Immature natural killer cell (primary cell): ENCODE results near the gene CCDC50. TPM values are rescaled to one million over a fixed set of nuclear protein-coding genes. Genes with fewer than 3 reads are reported as not detected.

Experiments used
- DNase-seq, 3 donors: peaks; one replicate each; pipeline ENCODE4 v3.0.0; 2022; ENCODE audit warnings: mixed read lengths in 1 of 3
- H3K27ac Mint-ChIP-seq, 6 donors: one replicate each; pipeline ENCODE4 v1.8.0; 2020; ENCODE audit warnings: mixed read lengths in 6 of 6, mild to moderate bottlenecking in 5 of 6, inconsistent platforms in 4 of 6, moderate library complexity in 3 of 6
- H3K27me3 Mint-ChIP-seq, 3 donors: one replicate each; pipeline ENCODE4 v1.8.0; 2020 to 2021; ENCODE audit warnings: low read depth in 3 of 3, mild to moderate bottlenecking in 3 of 3, mixed read lengths in 3 of 3, moderate library complexity in 3 of 3, inconsistent platforms in 1 of 3
- H3K36me3 Mint-ChIP-seq, 3 donors: one replicate each; pipeline ENCODE4 v1.8.0; 2020; ENCODE audit warnings: mixed read lengths in 3 of 3, inconsistent platforms in 2 of 3, mild to moderate bottlenecking in 2 of 3
- H3K4me1 Mint-ChIP-seq, 2 donors: one replicate each; pipeline ENCODE4 v1.8.0; 2020; ENCODE audit warnings: inconsistent platforms in 2 of 2, mild to moderate bottlenecking in 2 of 2, mixed read lengths in 2 of 2, moderate library complexity in 1 of 2
- H3K4me3 Mint-ChIP-seq, 5 donors: one replicate each; pipeline ENCODE4 v1.8.0; 2020; ENCODE audit warnings: mild to moderate bottlenecking in 5 of 5, mixed read lengths in 5 of 5, inconsistent platforms in 3 of 5, moderate library complexity in 3 of 5
- H3K9me3 Mint-ChIP-seq, 6 donors: one replicate each; pipeline ENCODE4 v1.8.0; 2020; ENCODE audit warnings: mild to moderate bottlenecking in 6 of 6, mixed read lengths in 6 of 6, inconsistent platforms in 4 of 6, moderate library complexity in 3 of 6
- polyA plus RNA-seq, 3 donors: library from polyadenylated mRNA; unstranded; fragments of 300-500 nt; fragmentation: Illumina TruSeq; gene quantifications; one replicate each; pipeline ENCODE4 v1.2.3, GENCODE V29; 2021

Gene CCDC50
- polyA plus RNA-seq, 3 donors from 2014 or later = 11.1 to 19.8 (median 15.9) TPM

DNA sequence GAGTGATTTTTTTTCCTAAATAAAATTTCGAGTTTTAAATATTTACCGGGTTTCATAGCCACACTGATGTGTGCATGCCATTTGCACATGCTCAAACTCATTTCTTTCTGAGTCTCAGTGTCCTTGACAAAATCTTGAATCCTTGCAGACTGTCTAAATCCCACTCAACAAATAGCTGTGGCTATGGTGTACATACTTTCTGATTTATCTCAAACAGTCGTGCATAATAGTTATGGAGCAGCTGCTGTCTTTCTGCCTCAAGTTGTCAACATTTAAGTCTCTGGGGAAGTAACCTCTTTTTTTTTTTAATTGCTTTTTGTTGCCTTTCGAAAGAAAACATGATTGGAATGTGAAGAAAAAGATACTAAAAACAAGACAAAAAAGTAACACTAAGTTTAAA, 53.9 kb downstream of the CCDC50 start:
- no peak for DNase-seq
- no peak overlapping the region for H3K4me3 Mint-ChIP-seq
- no peak overlapping the region for H3K27ac Mint-ChIP-seq
- H3K27me3 Mint-ChIP-seq = no peaks in the 10 kb centered on the region
- H3K36me3 Mint-ChIP-seq = peaks cover 19 to 36% (median 30%) of the 10 kb centered on the region in 3 donors
- peaks cover 2 to 8% of the 10 kb centered on the region in 2 donors for H3K4me1 Mint-ChIP-seq
- H3K9me3 Mint-ChIP-seq = no peaks in the 10 kb centered on the region

DNA sequence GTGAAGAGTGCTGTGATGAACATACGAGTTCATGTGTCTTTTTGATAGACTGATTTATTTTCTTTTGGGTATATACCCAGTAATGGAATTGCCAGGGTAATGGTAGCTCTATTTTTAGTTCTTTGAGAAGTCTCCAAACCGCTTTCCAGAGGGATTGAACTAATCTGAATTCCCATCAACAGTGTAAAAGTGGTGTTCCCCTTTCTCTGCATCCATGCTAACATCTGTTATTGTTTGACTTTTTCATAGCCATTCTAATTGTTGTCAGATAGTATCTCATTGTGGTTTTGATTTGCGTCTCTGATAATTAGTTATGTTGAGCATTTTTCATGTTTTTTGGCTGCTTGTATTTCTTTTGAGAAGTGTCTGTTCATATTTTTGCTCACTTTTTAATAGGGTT, 55.9 kb downstream of the CCDC50 start:
- Mint-ChIP-seq H3K27me3 (no peaks in the 10 kb centered on the region), H3K4me1 (no peaks in the 10 kb centered on the region), H3K27ac (no peak overlapping the region), H3K36me3 (peaks cover 20 to 49% (median 40%) of the 10 kb centered on the region in 3 donors), H3K4me3 (no peak overlapping the region), H3K9me3 (no peaks in the 10 kb centered on the region)
- DNase-seq = no peak

DNA sequence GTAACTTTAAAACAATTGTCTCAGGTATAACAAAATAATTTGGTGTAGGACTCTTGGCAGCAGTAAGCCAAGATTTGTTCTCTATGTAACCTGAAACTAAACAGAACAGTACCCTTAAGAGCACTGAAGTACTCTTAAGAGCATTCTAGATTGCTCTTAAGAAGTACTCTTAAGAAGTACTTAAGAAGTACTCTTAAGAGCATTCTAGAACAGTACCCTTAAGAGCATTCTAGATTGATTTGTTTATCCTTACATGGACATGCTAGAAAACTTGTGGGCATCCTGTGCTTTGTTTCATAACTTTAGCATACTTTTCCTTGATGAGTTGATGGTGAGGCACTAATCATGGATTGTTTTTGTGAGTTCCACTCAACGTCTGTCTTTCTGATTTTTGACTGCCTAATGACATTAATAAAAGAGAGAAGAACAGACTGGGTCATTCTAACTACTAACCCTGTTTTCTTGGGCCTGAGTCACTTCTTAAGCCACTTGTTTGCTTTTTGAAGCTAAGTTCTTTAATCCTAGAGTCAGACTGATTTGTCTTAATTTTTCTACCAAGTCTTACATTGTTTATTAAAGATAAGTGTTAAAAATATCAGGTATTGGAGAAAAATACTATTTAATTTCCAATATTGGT, 58.4 kb downstream of the CCDC50 start:
- Mint-ChIP-seq H3K36me3 (peaks cover 25 to 46% (median 38%) of the 10 kb centered on the region in 3 donors), H3K4me1 (no peaks in the 10 kb centered on the region), H3K9me3 (no peaks in the 10 kb centered on the region), H3K27me3 (no peaks in the 10 kb centered on the region), H3K27ac (no peak overlapping the region), H3K4me3 (no peak overlapping the region)
- DNase-seq = no peak

DNA sequence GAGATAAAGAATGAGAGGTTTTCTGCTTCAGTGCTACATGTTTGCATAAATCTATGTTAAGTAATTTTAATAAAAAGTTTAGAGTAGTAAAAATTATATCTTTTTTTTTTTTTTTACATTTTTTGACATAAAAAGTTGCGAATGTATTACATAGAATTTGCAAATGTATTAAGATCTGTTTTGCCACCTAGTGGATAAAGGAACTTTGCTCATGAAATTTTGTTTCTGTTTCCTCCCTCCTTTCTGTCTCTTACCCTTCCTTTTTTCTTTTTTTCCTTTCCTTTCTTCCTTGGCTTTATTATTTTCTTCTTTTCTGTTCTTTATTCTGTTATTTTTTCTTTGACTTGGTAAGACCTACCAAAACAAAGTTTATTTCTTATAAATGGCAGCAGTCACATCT, 59.6 kb downstream of the CCDC50 start:
- H3K4me3 Mint-ChIP-seq = no peak overlapping the region
- H3K4me1 Mint-ChIP-seq = no peaks in the 10 kb centered on the region
- no peaks in the 10 kb centered on the region for H3K9me3 Mint-ChIP-seq
- H3K27me3 Mint-ChIP-seq = no peaks in the 10 kb centered on the region
- DNase-seq = no peak
- no peak overlapping the region for H3K27ac Mint-ChIP-seq
- peaks cover 19 to 39% (median 34%) of the 10 kb centered on the region in 3 donors for H3K36me3 Mint-ChIP-seq

DNA sequence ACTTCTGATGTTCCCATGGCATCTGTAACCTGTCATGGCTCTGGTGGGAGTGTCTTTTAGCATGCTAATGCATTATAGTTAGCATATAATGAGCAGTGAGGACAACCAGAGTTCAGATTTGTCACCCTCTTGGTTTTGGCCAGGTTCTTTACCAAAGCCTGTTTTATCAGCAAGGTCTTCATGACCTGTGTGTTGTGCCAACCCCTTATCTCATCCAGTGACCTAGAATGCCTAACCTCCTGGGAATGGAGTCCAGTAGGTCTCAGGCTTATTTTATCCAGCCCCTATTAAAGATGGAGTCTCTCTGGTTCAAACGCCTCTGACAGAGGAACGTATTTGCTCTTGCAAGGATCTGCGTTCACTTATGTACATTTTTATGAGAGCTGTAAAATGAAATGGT, 61.4 kb downstream of the CCDC50 start:
- H3K27ac Mint-ChIP-seq = no peak overlapping the region
- H3K27me3 Mint-ChIP-seq = no peaks in the 10 kb centered on the region
- H3K9me3 Mint-ChIP-seq = no peaks in the 10 kb centered on the region
- H3K4me3 Mint-ChIP-seq = no peak overlapping the region
- no peak for DNase-seq
- H3K4me1 Mint-ChIP-seq = no peaks in the 10 kb centered on the region
- peaks cover 13 to 35% (median 28%) of the 10 kb centered on the region in 3 donors for H3K36me3 Mint-ChIP-seq

GRCh38 chr3:191391861-191392808, 62.9 kb downstream of the CCDC50 start:
- H3K27ac Mint-ChIP-seq = no peak overlapping the region
- no peak overlapping the region for H3K4me3 Mint-ChIP-seq
- no peaks in the 10 kb centered on the region for H3K4me1 Mint-ChIP-seq
- H3K27me3 Mint-ChIP-seq = no peaks in the 10 kb centered on the region
- no peak for DNase-seq
- H3K9me3 Mint-ChIP-seq = no peaks in the 10 kb centered on the region
- H3K36me3 Mint-ChIP-seq = peaks cover 13 to 45% (median 35%) of the 10 kb centered on the region in 3 donors

DNA sequence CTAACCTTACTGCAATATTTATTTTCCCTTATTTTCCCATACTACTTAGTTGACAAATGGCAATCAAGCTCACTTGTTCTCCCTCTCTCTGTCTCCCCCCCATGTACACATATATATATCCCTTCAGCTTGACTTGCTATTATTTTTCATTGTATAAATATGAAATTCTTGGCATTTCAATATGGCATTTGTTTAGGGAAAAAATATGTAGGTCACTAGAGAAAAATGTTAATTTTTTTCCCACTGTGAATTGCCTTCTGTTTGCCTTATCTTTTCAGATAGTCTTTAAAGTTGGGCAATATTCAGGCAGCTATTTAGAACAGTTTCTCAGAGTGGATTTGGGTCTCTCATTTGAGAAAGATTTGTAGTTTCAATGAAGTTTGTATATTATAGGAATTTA, 64.0 kb downstream of the CCDC50 start:
- Mint-ChIP-seq H3K27ac (no peak overlapping the region), H3K4me3 (no peak overlapping the region), H3K4me1 (no peaks in the 10 kb centered on the region), H3K9me3 (no peaks in the 10 kb centered on the region), H3K36me3 (peaks cover 13 to 45% (median 35%) of the 10 kb centered on the region in 3 donors), H3K27me3 (no peaks in the 10 kb centered on the region)
- no peak for DNase-seq

DNA sequence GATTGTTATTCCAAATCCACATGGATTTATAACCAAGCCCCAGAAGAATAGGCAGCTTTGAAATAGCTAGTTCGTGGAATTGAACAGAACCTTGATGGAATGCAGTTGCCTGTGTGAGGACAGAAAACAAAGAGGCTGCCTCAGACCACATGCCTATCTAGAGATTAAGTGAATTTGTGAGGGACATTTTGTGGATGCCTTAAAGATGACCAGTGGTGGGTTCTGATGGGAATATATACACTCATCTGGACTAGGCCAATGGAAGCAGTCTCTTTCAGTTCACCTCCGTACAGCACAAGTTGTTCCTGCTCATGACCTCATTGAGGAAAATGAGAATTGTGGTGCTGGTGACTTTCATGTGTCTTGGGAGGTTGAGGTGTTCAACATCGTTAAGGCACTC, 68.6 kb downstream of the CCDC50 start:
- H3K4me1 Mint-ChIP-seq = no peaks in the 10 kb centered on the region
- H3K36me3 Mint-ChIP-seq = peaks cover 0 to 29% (median 26%) of the 10 kb centered on the region in 3 donors
- H3K4me3 Mint-ChIP-seq = no peak overlapping the region
- no peaks in the 10 kb centered on the region for H3K9me3 Mint-ChIP-seq
- H3K27ac Mint-ChIP-seq = no peak overlapping the region
- H3K27me3 Mint-ChIP-seq = peaks cover 0 to 3% (median 0%) of the 10 kb centered on the region in 3 donors
- no peak for DNase-seq

- H3K4me1 Mint-ChIP-seq = no peaks in the 10 kb centered on the region
- H3K27me3 Mint-ChIP-seq = peaks cover 0 to 3% (median 0%) of the 10 kb centered on the region in 3 donors
- H3K4me3 Mint-ChIP-seq = no peak overlapping the region
- H3K27ac Mint-ChIP-seq = no peak overlapping the region
- peaks cover 0 to 26% (median 24%) of the 10 kb centered on the region in 3 donors for H3K36me3 Mint-ChIP-seq
- DNase-seq = no peak
- H3K9me3 Mint-ChIP-seq = no peaks in the 10 kb centered on the region
Observed at GRCh38 chr3:191398607-191399006, 69.4 kb downstream of the CCDC50 start.

DNA sequence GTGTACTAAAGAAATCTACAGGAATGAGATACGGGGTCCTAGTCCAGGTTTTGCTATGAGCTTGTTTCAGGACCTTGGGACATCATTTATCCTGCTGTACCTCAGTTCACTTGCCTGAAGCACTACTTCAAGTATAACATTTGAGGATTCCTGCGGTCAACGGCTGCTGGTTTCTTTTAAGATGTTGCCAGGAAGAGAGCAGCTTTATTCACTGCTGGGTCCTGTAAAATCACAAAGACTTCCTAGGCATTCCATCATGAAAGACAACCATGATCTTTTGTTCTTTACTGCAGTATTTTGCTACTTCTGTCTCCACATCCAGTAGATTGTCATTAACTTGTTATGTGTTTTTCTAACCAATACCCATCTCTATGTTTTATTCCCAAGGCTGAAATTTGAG, 70.7 kb downstream of the CCDC50 start:
- Mint-ChIP-seq H3K4me1 (no peaks in the 10 kb centered on the region), H3K27me3 (peaks cover 0 to 3% (median 0%) of the 10 kb centered on the region in 3 donors), H3K4me3 (no peak overlapping the region), H3K9me3 (no peaks in the 10 kb centered on the region), H3K27ac (no peak overlapping the region), H3K36me3 (peaks cover 0 to 20% (median 18%) of the 10 kb centered on the region in 3 donors)
- no peak for DNase-seq

DNA sequence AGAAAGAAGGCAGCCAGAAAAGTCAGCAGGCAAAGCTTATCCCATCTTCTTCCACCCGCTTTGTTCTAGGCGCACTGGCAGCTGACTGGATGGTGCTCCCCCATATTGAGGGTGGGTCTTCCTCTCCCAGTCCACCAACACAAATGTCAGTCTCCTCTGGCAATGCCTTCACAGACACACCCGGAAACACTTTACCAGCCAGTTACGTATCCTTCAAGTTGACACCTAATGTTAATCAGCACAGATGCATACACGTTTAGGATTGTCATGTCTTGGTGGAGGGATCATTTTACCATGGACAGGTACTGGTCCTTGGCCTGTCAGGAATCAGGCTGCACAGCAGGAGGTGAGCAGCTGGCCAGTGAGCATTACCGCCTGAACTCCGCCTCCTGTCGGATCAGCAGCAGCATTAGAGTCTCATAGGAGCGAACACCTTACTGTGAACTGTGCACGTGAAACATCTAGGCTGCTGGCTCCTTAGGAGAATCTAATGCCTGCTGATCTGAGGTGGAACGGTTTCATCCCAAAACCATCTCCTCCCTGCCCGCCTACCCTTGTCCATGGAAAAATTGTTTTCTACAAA, 72.7 kb downstream of the CCDC50 start:
- Mint-ChIP-seq H3K27ac (no peak overlapping the region), H3K27me3 (peaks cover 0 to 3% (median 0%) of the 10 kb centered on the region in 3 donors), H3K36me3 (peaks cover 0 to 13% (median 7%) of the 10 kb centered on the region in 3 donors), H3K9me3 (no peaks in the 10 kb centered on the region), H3K4me1 (no peaks in the 10 kb centered on the region), H3K4me3 (no peak overlapping the region)
- no peak for DNase-seq

GRCh38 chr3:191409791-191410359, 80.7 kb downstream of the CCDC50 start:
- no peak for DNase-seq
- H3K9me3 Mint-ChIP-seq = peaks cover 0 to 10% (median 1%) of the 10 kb centered on the region in 6 donors

GRCh38 chr3:191412759-191413158, 83.6 kb downstream of the CCDC50 start:
- Mint-ChIP-seq H3K4me1 (no peaks in the 10 kb centered on the region), H3K27ac (no peak overlapping the region), H3K27me3 (peaks cover 0 to 3% (median 3%) of the 10 kb centered on the region in 3 donors), H3K36me3 (peaks cover 0 to 5% (median 0%) of the 10 kb centered on the region in 3 donors), H3K4me3 (no peak overlapping the region), H3K9me3 (peaks cover 0 to 10% (median 1%) of the 10 kb centered on the region in 6 donors)
- DNase-seq = no peak

More at GRCh38 chr3:191409791-191410359, 80.7 kb downstream of the CCDC50 start:
- no peak overlapping the region for H3K27ac Mint-ChIP-seq
- peaks cover 0 to 5% (median 0%) of the 10 kb centered on the region in 3 donors for H3K36me3 Mint-ChIP-seq
- H3K27me3 Mint-ChIP-seq = peaks cover 0 to 2% (median 0%) of the 10 kb centered on the region in 3 donors
- H3K4me3 Mint-ChIP-seq = no peak overlapping the region
- H3K4me1 Mint-ChIP-seq = no peaks in the 10 kb centered on the region
